OCI-LY7 (cell line): ENCODE measurements around the gene SLC39A3. TPM values are rescaled to one million over a fixed set of nuclear protein-coding genes. Genes with fewer than 3 reads are reported as not detected.

Source experiments
- BruUV-seq: library from RNA; stranded (reverse); fragments of 400-500 nt; replicated peaks from 2 replicates; lab custom pipeline; 2021; lab: Mats Ljungman, UMichigan
- CTCF ChIA-PET: fragments of 300-600 bp; sonication (Branson Sonifier 250); formaldehyde crosslinking; loops from one replicate; lab custom pipeline; 2022; ENCODE audit warnings: antibody characterized with exemption; ENCODE audit not compliant: unreplicated experiment; lab: Charles Lee
- POLR2A ChIA-PET: fragments of 300-600 bp; sonication (Branson Sonifier 250); formaldehyde crosslinking; loops from one replicate; lab custom pipeline; 2022; ENCODE audit warnings: antibody characterized with exemption; lab: Charles Lee
- DNase-seq: peaks from one replicate; pipeline ENCODE4 v3.0.0-alpha.2; 2015; ENCODE audit warnings: low spot score
- H2AFZ ChIP-seq: fragments of 200-600 bp; sonication (generic), shearing (Covaris generic); 2 replicates; pipeline ENCODE4 v1.6.1; 2014; ENCODE audit warnings: mild to moderate bottlenecking, antibody characterized with exemption, low read length, moderate library complexity
- H3K27ac ChIP-seq: fragments of 200-600 bp; sonication (generic); 2 replicates; pipeline ENCODE4 v1.5.1; 2014; ENCODE audit warnings: mixed run types, low read depth, mild to moderate bottlenecking, moderate library complexity, low read length, inconsistent platforms; ENCODE audit not compliant: poor library complexity, severe bottlenecking
- H3K36me3 ChIP-seq: fragments of 200-600 bp; sonication (generic); 2 replicates; pipeline ENCODE4 v1.6.1; 2014; ENCODE audit warnings: mild to moderate bottlenecking, antibody characterized with exemption, low read length, moderate library complexity, mixed read lengths; ENCODE audit not compliant: insufficient read depth
- H3K4me1 ChIP-seq: fragments of 200-600 bp; sonication (generic); 2 replicates; pipeline ENCODE4 v1.5.1; 2014; ENCODE audit warnings: mild to moderate bottlenecking, low read length; ENCODE audit not compliant: insufficient read depth, poor library complexity, severe bottlenecking
- H3K4me2 ChIP-seq: fragments of 200-600 bp; sonication (generic); 2 replicates; pipeline ENCODE4 v1.6.1; 2014; ENCODE audit warnings: mild to moderate bottlenecking, low read length
- H3K4me3 ChIP-seq: fragments of 200-600 bp; sonication (generic); 2 replicates; pipeline ENCODE4 v1.5.1; 2014; ENCODE audit warnings: mild to moderate bottlenecking, low read depth, low read length; ENCODE audit not compliant: poor library complexity, severe bottlenecking
- H3K79me2 ChIP-seq: fragments of 200-600 bp; sonication (generic); 2 replicates; pipeline ENCODE4 v1.6.1; 2016; ENCODE audit warnings: low read depth, mild to moderate bottlenecking, low read length, moderate library complexity, mixed read lengths; ENCODE audit not compliant: insufficient read depth
- H3K9me2 ChIP-seq: fragments of 200-600 bp; sonication (generic); 2 replicates; pipeline ENCODE4 v1.6.1; 2016; ENCODE audit warnings: mild to moderate bottlenecking, low read length, mixed read lengths; ENCODE audit not compliant: insufficient read depth
- H3K9me3 ChIP-seq: fragments of 200-600 bp; sonication (generic); 2 replicates; pipeline ENCODE4 v1.6.1; 2014; ENCODE audit warnings: mild to moderate bottlenecking, mixed run types, low read length, mixed read lengths
- H4K20me1 ChIP-seq: fragments of 200-600 bp; sonication (generic); 2 replicates; pipeline ENCODE4 v1.6.1; 2014; ENCODE audit warnings: mild to moderate bottlenecking, antibody characterized with exemption, low read length, moderate library complexity, mixed read lengths; ENCODE audit not compliant: insufficient read depth
- EZH2phosphoT487 ChIP-seq: fragments of 200-600 bp; sonication (generic); IDR thresholded peaks from 2 replicates; pipeline ENCODE4 v1.6.1; 2018; ENCODE audit warnings: low read depth, borderline replicate concordance, mild to moderate bottlenecking, mixed run types, antibody characterized with exemption, low read length, moderate library complexity, mixed read lengths
- intact Hi-C: fragments of 100-400 bp; cut with micrococcal nuclease; formaldehyde crosslinking; loops from one replicate; pipeline ENCODE4 v1.10.0; 2022; ENCODE audit not compliant: unreplicated experiment
- total RNA-seq, 2 experiments: library from RNA; depleted of rRNA in 1 of 2; stranded (reverse); fragments of >200 nt in 1 of 2; shearing (Covaris generic) in 1 of 2; gene quantifications; 2 replicates each; pipeline ENCODE4 v1.2.3, GENCODE V29; 2014 to 2022
- TF ChIP-seq, protein P1 (sequence below): fragments of 200-600 bp; sonication (generic); conservative IDR thresholded peaks from 2 replicates; pipeline ENCODE4 v1.5.1; 2014; ENCODE audit warnings: mild to moderate bottlenecking, antibody characterized with exemption, low read length, moderate library complexity, mixed read lengths

Gene SLC39A3
- total RNA-seq, 2 experiments from 2014 or later, result 45.6 to 46.8 TPM

DNA sequence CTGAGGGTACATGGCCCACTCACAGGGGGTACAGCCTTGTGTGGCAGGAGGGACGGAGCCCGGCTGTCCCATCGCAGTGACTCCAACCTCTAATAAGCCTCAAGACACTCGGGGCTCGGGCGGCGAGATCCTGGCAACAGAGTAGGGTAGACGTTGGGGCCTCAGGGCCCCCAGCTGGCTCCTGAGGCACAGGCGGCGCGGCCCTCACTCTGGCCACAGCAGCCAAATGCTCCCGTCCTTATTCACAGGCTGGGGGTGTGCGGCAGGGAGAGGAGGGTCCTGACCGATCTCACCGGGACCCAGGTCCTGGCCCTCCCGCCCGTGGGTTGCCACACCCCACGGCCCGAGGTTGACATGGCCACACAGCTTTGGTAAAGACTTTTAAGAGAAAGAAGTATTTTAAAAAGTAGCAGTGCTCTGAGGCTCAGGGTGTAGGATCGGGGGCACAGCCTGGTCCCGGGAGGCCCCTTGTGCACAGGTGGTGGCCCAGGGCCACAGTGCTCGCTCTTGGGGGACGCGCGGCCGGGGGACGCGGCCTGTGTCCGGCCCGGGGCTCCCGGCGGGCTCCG, 7.6 kb downstream of the SLC39A3 start:
- Histone ChIP-seq H3K4me2 (no peak overlapping the region), H3K79me2 (no peaks in the 10 kb centered on the region), H3K27ac (no peak overlapping the region), H2AFZ (no peak overlapping the region), H3K36me3 (peaks cover 33% of the 10 kb centered on the region), H4K20me1 (no peaks in the 10 kb centered on the region), H3K4me1 (no peaks in the 10 kb centered on the region), H3K4me3 (no peak overlapping the region), H3K9me2 (no peaks in the 10 kb centered on the region), H3K9me3 (no peaks in the 10 kb centered on the region)
- TF ChIP-seq, protein P1, sequence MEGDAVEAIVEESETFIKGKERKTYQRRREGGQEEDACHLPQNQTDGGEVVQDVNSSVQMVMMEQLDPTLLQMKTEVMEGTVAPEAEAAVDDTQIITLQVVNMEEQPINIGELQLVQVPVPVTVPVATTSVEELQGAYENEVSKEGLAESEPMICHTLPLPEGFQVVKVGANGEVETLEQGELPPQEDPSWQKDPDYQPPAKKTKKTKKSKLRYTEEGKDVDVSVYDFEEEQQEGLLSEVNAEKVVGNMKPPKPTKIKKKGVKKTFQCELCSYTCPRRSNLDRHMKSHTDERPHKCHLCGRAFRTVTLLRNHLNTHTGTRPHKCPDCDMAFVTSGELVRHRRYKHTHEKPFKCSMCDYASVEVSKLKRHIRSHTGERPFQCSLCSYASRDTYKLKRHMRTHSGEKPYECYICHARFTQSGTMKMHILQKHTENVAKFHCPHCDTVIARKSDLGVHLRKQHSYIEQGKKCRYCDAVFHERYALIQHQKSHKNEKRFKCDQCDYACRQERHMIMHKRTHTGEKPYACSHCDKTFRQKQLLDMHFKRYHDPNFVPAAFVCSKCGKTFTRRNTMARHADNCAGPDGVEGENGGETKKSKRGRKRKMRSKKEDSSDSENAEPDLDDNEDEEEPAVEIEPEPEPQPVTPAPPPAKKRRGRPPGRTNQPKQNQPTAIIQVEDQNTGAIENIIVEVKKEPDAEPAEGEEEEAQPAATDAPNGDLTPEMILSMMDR, result no peak
- TF ChIP-seq EZH2phosphoT487, result no peak
- POLR2A ChIA-PET, result no interaction called here
- intact Hi-C loops, result no loop called here
- DNase-seq, result no peak
- CTCF ChIA-PET, result no interaction called here
- no TSS peak for BruUV-seq

DNA sequence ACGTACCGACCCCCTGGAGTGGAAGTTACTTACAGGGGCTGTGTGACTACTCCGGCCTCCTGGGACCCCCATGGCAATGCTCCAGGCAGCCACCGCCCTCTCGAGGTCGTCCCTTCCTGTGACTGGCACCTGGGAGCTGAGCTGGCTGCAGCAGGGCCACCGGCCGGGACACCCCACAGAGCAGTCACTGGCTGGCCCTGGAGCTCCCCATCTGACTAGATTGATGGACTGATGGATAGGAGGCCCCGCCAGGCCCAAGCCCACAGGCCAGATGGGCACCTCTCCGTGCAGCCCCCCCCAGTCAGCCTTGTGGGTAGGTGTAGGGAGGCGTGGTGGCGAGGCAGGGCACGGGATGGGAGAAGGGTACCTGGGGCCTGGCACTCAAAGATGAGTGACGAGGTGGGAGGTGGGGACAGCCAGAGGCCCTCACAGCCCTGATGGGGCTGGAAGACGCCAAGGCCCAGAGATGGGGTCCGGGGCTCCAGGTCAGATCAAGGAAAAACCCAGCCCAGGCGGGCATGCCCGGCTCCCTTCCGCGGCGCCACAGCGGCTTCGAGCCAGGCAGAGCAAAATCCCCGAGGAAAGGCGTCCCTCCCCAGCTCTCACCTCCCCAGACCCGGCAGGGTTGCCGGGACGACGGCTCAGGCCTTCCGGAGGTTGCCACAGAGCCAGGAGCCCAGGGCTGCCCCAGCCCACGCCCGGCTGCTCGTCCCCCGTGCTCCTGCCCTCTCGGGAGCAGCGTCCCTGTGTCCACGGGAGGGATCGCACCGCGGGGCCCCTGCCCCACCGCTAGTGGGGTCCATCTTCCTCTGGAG, 8.4 kb downstream of the SLC39A3 start:
- Histone ChIP-seq H3K36me3 (peaks cover 25% of the 10 kb centered on the region), H4K20me1 (no peaks in the 10 kb centered on the region), H3K4me2 (no peak overlapping the region), H3K9me2 (no peaks in the 10 kb centered on the region), H3K27ac (no peak overlapping the region), H3K9me3 (no peaks in the 10 kb centered on the region), H2AFZ (no peak overlapping the region), H3K4me1 (no peaks in the 10 kb centered on the region), H3K79me2 (no peaks in the 10 kb centered on the region), H3K4me3 (no peak overlapping the region)
- no peak for TF ChIP-seq EZH2phosphoT487
- TF ChIP-seq, protein P1, result no peak
- intact Hi-C loops, result no loop called here
- CTCF ChIA-PET, result no interaction called here
- BruUV-seq, result no TSS peak
- no peak for DNase-seq
- POLR2A ChIA-PET, result no interaction called here
